GM12891 (cell line): ENCODE data around the gene DOCK7.

Source experiments
- DNase-seq: peaks from one replicate; pipeline ENCODE4 v3.0.0; 2011; ENCODE audit warnings: low spot score; ENCODE audit not compliant: insufficient read length
- FAIRE-seq: peaks from 2 replicates; lab custom pipeline; 2011; peaks lifted over from hg19 to GRCh38; lab: Jason Lieb, UNC
- PAX5 ChIP-seq: IDR thresholded peaks from 2 replicates; pipeline ENCODE4 v1.6.1; 2011; ENCODE audit warnings: low read length, moderate library complexity, mild to moderate bottlenecking; ENCODE audit not compliant: insufficient read depth, severe bottlenecking
- POLR2A ChIP-seq: IDR thresholded peaks from 2 replicates; pipeline ENCODE4 v1.6.1; 2011; ENCODE audit warnings: low read depth, low read length, control low read depth
- POLR2AphosphoS5 ChIP-seq: IDR thresholded peaks from 2 replicates; pipeline ENCODE4 v1.6.1; 2011; ENCODE audit warnings: low read depth, low read length, control low read depth
- POU2F2 ChIP-seq: IDR thresholded peaks from 2 replicates; pipeline ENCODE4 v1.6.1; 2011; ENCODE audit warnings: low read depth, mild to moderate bottlenecking, control low read depth, low read length, moderate library complexity
- SPI1 ChIP-seq: IDR thresholded peaks from 2 replicates; pipeline ENCODE4 v1.6.1; 2011; ENCODE audit warnings: low read depth, low read length, control low read depth
- TAF1 ChIP-seq: IDR thresholded peaks from 2 replicates; pipeline ENCODE4 v1.6.1; 2011; ENCODE audit warnings: low read depth, low read length, control low read depth

DOCK7 gene

DNA sequence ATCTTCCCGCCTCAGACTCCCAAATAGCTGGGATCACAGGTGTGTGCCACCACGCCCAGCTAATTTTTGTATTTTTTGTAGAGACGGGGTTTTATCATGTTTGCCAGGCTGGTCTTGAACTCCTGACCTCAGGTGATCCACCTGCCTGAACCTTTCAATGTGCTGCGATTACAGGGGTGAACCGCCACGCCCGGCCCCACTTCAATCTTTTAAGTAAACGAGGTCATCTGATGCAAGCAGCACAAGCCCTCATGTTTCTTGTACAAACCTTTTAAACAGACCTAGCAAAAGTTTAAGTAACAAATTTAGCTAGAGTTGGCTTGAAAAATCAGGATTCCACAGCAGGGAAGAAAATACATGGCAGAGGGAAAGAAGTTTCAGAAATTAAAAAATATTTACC lies 272.5 kb downstream of the DOCK7 start:
- TF ChIP-seq POLR2AphosphoS5 = no peak
- TF ChIP-seq POU2F2 = no peak
- no peak for TF ChIP-seq TAF1
- no peak for TF ChIP-seq PAX5
- no peak for TF ChIP-seq SPI1
- no peak for TF ChIP-seq POLR2A
- FAIRE-seq (no peak), DNase-seq (no peak)

GRCh38 chr1:62407398-62408009 lies 280.7 kb downstream of the DOCK7 start:
- TF ChIP-seq POLR2A (no peak), TAF1 (no peak), POU2F2 (no peak), PAX5 (no peak), POLR2AphosphoS5 (no peak), SPI1 (no peak)
- DNase-seq (no peak), FAIRE-seq (no peak)

DNA sequence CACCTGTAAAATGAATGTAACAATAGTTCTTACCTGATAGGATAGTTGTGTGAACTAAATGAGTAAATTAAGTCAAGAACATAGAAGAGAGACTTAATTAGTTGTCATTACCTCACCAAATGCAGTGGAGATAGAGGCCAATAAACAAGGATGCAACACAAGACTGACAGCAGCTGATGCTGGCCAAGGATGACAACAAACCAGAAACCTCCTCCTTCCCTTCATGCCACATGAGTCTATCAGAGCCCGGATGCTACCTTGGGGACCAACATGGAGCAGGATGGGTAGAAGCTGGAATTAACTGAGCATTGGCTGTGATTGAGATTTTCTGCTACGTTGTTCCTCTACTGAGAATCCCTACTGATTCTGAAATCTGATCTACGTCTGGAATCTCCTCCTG lies 281.6 kb downstream of the DOCK7 start:
- FAIRE-seq (no peak), DNase-seq (no peak)
- TF ChIP-seq TAF1 (no peak), POU2F2 (no peak), POLR2A (no peak), PAX5 (no peak), SPI1 (no peak), POLR2AphosphoS5 (no peak)

DNA sequence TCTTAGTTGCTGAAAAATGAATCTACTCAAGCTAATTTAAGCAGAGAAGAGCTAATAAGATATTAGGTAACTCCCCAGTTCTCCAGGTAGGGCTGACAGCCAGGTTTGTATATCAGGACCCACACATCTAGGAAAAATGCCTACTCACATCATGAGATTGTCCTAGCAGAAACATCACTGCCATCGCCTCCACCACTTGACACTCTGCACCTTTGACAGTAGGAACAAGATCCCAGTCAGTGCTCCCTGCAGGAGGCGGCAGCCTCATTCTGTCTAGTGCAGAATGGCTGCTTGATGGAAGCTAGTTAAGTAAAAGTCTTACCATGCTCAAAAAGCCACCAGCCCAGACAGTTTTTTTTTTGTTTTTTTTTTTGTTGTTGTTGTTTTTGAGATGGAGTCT lies 282.9 kb downstream of the DOCK7 start:
- no peak for FAIRE-seq

More for the DNA sequence above, 282.9 kb downstream of the DOCK7 start:
- no peak for TF ChIP-seq TAF1
- TF ChIP-seq SPI1 = no peak
- no peak for TF ChIP-seq PAX5
- TF ChIP-seq POLR2AphosphoS5 = no peak
- TF ChIP-seq POU2F2 = no peak
- no peak for TF ChIP-seq POLR2A
- no peak for DNase-seq
